T-helper 9 cell (primary cell): Measurements from ENCODE around the gene CYFIP1.

Experiments
- DNase-seq: peaks from one replicate; pipeline ENCODE4 v3.0.0-alpha.2; 2020

CYFIP1 gene

DNA sequence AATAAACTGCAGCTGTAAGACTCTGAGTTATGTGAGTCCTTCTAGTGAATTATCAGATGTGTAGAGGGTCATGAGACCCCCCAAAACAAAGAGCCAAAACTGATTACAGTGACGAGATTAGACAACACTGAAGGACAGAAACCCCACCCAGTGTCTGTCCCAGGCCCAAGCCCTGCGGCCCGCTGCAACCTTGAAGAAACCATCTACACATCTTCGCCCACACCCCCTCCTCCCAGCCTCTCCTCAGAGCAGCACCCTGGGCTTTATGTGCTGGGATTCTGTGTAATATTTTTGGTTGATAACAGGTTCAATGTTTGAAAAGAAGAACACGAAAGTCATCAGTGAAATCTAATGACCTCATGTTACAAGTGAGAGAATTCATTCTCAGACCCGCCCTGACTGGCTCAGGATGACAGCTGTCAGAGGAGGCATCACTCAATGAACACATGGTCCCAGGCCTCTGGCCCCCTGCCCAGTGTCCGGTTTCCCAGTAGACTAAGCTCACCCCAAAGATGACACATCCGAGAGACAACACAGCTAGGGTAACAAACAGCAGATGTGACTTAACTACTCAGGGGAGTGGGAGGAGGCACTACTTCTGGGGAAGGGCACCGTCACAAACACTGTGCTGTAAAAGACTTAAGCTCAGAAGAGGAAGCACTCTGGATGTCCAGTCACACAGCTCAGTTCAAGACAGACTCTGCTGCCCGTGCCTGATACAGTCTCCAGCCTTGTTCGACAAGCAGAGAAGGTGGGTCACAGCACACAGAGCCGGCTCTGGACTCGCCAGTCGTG is 92.8 kb downstream of the CYFIP1 start:
- no peak for DNase-seq

DNA sequence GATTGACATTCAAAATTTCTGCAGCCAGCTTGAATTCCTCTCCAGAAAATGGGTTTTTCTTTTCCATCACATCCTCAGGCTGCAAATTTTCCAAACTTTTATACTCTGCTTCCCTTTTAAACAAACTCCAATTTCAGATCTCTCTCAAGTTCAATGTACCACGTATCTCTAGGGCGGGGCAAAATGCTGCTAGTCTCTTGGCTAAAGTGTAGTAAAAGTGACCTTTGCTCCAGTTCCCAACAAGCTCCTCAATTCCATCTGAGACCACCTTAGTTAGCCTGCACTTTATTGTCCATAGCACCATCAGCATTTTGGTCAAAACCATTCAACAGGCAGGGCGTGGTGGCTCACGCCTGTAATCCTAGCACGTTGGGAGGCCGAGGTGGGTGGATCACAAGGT is 95.0 kb downstream of the CYFIP1 start:
- DNase-seq = no peak

GRCh38 chr15:22884344-22884743 is 95.8 kb downstream of the CYFIP1 start:
- DNase-seq = no peak

- no peak for DNase-seq
Observed at GRCh38 chr15:22883196-22883595, 97.0 kb downstream of the CYFIP1 start.

DNA sequence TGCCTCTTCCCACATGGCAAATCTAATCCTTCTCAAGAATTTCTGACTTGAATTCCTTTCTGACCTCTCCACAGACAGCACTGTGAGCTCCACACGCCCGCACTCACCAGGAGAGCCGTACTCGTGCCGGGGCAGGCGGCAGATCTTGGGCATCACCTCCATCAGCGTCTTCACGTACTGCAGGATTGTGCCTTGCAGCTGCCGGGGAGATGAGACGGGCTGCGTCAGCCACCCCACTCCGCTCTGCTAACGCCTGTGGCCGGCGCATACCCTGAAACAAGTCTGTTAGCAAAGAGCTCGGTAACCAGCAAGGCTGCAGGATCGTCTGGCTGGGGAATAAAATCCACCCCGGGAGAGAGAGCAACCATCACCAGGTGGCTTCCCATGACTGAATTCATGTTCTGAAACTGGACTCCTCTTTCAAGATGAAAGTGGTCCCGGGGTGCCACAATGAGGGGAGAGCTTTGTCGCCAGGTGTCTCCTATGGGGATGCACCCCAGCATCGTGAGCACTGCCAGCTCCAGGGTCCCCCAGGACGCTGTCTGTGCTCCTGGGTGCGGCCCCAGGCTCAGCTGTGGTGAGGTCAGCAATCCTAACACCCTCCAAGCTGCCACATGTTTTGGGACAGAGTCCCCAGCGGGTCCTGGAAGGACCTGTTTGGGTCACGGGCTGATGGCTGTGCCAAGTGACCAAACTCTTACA is 98.3 kb downstream of the CYFIP1 start:
- no peak for DNase-seq

GRCh38 chr15:22880981-22881738 is 99.0 kb downstream of the CYFIP1 start:
- no peak for DNase-seq

DNA sequence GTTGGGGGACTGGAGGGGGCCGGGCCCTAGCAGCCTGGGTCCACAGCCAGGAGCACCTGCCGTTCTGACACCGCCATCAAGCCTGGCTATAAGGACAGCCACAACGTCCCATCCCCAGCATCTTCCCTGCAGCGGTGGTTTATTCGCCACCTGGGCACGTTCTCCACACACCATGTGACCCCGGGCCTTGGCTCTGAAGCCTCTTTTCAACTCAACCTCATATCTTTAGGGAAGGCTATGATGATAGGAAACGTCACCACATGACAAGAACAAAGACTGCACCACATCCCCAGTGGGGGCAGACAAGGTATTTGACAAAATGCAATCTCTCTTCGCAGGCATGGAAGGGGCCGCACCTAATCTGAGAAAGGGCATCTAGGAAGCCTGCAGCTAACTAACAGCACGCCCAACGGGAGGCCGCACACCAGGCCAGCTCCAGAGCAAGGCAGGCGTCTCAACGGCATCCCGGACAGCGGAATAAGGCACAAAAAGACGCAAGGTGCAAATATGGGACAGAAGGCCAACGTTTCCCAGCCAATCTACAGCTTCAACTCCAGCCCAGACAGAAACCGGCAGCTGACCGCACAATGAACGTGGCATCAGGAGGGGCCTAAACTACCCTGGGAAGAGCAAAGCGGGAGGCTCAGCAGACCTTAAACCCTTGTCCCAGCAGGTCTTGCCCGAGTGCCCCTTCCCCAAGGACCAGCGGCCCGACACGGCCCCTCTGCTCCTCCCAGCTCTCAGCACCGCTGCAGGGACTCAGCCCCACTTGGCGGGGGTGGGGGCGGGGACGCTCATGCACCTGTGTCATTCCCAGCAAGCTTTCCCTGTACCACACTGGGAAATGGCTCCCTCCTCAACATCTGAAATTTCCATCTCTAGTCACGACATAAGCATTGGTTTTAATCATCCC is 99.8 kb downstream of the CYFIP1 start:
- DNase-seq = no peak

DNA sequence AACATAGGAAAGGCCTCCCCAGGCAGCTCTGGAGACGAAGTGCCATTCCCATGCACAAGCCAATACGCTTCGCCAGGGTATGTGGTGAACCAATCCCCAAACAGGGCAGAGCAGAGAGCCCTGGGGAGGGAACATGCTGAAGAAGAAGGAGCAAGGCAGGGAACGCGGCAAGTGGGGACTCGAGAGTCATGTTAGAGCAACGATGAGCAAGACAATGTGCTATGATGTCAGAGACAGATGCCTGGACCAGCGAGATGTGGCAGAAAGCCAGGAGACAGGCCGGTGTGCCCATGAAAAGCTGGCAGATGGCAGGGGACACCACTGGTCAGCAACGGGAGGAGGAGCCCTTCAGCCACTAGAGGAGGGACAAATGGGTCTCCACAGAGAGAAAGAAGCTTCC is 102.1 kb downstream of the CYFIP1 start:
- DNase-seq = no peak

DNA sequence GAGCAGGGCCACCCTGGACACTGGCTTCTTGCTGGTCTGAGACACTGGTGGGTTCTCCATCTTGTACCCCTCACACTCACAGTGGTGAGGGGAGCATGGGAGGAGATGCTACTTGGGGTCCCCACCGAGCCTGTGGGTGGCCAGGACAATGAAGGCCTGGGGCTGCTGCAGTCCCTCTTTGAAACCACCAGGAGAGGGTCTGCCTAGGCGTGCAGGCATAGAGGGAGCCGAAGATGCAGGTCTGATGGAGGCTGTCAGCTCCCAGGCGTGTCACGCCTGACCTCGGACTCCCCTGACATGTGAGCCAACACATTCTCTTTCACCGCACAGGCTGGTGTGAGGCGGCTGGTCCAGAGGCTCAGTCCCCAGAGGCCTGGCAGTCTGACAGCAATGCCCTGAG is 102.6 kb downstream of the CYFIP1 start:
- no peak for DNase-seq

GRCh38 chr15:22877117-22877516 is 103.1 kb downstream of the CYFIP1 start:
- no peak for DNase-seq

DNA sequence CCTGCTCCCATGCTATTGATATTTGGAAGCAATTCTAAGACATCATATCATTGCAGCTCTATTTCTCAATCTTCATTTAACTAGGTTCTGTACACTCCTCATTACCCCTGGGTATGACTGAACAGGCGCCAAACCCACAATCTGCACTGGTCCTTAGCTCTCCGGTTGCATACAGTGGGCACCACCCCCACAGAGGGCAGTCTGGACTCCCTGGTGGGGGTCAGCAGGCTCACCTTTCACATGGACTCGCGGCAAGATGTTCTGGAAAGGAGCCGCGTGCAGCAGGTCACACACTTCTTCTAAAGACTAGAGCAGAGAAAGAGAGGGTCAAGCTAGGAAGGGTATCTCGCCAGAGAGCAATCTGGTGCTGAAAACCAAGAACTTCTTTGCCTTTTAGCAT is 105.2 kb downstream of the CYFIP1 start:
- DNase-seq = no peak

- DNase-seq = no peak
Observed at GRCh38 chr15:22874256-22874655, 105.9 kb downstream of the CYFIP1 start.

DNA sequence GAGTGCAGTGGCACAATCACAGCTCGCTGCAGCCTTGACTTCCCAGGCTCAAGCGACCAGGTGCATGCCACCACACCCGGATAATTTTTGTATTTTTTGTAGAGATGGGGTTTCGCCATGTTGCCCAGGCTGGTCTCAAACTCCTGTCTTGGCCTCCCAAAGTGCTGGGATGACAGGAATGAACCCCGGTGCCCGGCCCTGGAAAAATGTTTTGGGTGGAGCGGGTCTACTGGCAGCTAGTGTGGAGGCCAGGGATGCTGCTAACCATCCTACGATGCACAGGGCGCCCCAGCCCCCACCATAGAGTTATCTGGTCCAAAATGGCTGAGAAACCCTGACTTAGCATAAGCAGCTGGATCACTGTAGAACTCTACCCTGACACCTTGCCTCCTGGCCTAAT is 106.3 kb downstream of the CYFIP1 start:
- DNase-seq = no peak

DNA sequence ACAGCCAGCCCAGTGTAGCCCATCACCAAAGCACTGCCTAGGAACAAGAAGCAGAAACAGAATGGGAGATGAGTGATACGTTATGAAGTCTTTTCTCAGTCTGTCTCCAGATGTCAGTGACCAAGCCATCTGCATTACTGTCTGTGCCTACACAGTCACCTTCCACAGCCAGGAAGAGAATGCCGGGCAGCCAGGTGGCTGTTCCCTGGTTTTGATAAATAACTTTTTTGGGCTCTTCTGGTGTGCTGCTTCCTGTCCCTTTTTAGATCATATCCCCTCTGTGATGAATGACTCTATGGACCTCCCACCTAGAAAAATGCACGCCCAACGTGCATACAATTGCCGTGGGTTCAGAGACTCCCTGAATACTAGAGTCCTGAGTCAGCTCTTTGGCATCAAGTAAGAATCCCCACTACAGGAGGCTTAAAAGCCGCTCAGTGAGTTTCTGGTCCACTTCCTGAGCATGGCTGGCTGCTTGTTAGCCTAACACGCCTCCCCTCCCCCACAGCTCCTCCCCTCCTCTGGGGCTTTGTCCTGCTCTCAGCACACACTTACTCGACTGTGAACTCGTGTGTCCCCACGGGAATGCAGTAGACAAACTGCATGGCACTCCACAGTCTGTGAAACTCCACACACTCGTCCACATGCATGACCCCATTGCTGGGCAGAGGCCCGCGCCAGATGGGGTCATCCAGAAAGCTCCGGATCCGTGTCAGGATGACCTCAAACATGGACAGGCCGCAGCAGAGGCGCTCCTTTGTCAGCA is 107.0 kb downstream of the CYFIP1 start:
- no peak for DNase-seq

GRCh38 chr15:22871481-22872086 is 108.6 kb downstream of the CYFIP1 start:
- DNase-seq = no peak

GRCh38 chr15:22870865-22871264 is 109.3 kb downstream of the CYFIP1 start:
- DNase-seq = no peak

DNA sequence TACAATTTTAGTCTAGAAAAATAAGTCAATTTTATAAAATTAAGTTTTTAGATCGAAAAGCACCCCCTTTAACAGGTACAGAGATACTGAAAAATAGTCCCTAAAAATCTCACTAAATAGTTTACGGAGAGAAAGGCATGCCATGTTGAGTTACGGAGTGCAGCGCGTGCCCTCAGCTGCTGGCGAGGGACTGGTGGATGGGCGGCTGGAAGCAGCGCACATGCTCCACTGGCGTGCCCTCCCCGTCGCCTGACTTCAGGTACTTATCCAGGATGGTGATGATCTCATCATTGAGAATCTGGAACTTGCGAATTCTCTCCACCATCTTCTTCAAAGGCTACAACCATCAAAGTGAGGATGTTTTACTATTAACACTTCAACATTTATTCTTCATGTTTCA is 110.3 kb downstream of the CYFIP1 start:
- DNase-seq = no peak

GRCh38 chr15:22868928-22869327 is 111.2 kb downstream of the CYFIP1 start:
- DNase-seq = no peak

GRCh38 chr15:22868495-22868894 is 111.7 kb downstream of the CYFIP1 start:
- DNase-seq = no peak

DNA sequence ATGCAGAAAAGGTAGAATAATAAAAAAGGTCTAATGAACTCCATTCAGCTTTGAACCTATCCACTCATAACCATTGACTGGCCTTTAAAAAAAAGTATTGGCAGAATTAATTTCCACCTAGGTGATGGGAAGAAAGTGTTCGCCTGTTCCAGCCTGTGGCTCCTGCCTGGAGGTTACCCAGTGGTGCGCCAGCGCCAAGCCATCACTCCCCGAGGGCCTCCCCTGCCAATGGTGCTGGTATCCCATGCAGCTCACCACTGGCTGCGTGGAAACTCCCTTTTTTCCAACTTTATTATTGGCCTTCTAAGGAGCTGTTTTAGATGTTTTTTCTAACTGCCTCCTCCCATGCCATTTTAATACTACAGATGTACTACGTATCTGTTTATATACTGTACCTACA is 112.3 kb downstream of the CYFIP1 start:
- no peak for DNase-seq

GRCh38 chr15:22866079-22866478 is 114.1 kb downstream of the CYFIP1 start:
- no peak for DNase-seq
